Activated T-helper 1 cell treated with Interleukin-2 at 50 U/mL for 16 hours (primary cell): ENCODE results near the gene IFIT1B.
"Not testable (repeated sequence)": the region's sequence is repeated elsewhere in the genome, so short reads cannot be mapped to it uniquely, and the experiment has no call there.

ENCODE experiments used
- DNase-seq: peaks from one replicate; pipeline ENCODE4 v3.0.0-alpha.2; 2020; ENCODE audit warnings: low read depth

The IFIT1B gene

DNA sequence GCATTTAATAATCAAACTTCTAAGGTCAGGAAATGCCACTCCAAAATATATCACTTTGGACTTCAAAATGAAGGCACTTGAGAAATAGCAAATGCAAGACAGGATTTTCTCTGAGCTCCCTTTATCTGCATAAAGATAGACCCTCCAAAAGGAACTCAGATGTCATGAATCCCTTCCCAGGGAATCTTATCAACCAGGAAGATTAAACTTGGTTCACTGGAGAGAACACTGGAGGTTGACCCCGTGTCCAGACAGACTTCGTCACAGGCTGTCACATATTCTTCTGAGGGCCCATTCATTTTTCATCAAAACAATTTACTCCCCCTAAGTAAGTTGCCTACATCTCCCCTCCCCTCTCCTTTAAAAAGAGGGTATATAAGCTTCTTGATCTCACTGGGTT, 28.9 kb upstream of the IFIT1B start:
- no peak for DNase-seq

DNA sequence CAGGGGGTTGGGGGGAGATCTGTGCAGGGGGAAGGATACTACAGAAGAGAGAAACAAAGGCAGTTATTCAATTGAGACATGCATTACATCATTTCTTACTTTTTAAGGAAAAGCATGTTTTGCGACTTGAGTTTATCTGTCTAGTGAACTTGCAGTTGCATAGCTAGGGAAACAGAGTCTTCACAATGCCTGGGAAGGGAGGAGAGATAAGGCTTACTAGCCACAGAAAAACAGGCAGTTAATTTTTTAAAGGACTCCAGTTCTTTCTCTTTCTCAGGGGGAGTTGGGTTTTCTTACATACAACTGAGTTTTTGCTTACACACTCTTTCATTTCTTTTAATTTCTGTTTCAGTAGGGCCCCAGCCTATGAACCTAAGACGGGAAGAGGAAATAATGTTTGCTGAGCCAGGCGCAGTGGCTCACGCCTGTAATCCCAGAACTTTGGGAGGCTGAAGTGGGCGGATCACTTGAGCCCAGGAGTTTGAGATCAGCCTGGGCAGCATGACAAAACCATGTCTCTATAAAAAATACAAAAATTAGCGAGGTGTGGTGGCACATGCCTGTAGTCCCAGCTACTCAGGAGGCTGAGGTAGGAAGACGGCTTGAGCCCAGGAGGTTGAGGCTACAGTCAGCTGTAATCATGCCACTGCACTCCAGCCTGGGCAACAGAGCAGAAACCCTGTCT, 27.1 kb upstream of the IFIT1B start:
- DNase-seq, result not testable (repeated sequence)

DNA sequence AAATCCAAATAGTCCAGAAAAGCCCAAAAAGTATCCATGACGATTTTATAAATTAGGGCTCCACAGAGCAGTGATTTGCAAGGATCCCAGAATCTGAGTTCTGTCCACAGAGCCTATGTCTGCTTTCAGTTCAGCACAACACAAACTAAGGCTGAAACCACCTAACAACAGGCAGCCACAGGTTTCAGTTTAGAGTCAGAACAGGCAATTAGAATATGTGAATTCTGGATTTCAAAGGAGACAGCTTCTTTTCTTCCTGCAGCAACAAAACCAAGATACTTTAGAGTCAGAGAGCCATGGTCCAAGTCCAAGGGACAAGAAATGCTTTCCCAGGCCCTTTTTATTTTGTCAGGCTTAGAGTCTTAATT, 26.5 kb upstream of the IFIT1B start:
- DNase-seq, result no peak

- DNase-seq, result no peak
Observed at GRCh38 chr10:89351780-89352597, 25.9 kb upstream of the IFIT1B start.

GRCh38 chr10:89352802-89353201, 25.1 kb upstream of the IFIT1B start:
- DNase-seq, result no peak

- no peak for DNase-seq
Observed at GRCh38 chr10:89355394-89355931, 22.4 kb upstream of the IFIT1B start.

DNA sequence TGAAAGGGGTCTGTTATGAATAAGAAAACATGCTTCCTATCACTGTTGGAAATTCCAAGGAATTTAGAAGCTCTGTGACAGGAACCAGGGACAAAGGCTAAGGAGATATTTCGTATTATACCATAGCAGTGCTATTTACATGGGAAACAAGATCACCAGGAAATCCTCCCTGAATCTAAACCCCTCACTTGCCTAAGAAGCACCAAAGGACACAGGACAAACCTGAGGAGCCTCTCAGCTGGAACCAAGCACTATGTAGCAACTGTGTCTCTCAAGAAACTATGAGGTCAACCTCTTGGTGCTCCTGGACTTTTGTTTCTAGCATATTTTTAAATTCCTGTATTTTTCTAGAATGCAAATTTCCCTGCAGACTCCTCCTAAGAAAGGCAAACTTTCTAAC, 20.8 kb upstream of the IFIT1B start:
- no peak for DNase-seq

- DNase-seq, result no peak
Observed at GRCh38 chr10:89357975-89358374, 19.9 kb upstream of the IFIT1B start.

DNA sequence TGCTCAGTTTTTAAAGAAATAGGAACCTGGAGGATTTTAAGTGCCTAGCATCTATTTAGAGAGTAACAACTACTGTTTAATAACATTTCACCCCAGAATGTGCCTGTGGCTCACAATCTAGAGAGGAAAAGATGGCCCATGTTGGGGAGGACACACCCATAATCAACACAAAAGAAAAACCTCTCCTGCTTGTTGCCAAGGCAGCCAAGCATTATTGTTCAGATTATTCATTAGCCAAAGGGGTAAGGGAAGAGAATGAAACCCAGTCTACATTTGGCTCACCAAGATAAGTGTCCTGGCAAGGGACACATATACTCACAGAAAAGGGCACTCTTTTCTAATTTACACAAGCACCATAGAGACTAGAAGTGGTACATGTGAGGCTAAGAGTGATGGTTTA, 17.7 kb upstream of the IFIT1B start:
- no peak for DNase-seq

GRCh38 chr10:89362929-89363328, 14.9 kb upstream of the IFIT1B start:
- DNase-seq, result no peak

DNA sequence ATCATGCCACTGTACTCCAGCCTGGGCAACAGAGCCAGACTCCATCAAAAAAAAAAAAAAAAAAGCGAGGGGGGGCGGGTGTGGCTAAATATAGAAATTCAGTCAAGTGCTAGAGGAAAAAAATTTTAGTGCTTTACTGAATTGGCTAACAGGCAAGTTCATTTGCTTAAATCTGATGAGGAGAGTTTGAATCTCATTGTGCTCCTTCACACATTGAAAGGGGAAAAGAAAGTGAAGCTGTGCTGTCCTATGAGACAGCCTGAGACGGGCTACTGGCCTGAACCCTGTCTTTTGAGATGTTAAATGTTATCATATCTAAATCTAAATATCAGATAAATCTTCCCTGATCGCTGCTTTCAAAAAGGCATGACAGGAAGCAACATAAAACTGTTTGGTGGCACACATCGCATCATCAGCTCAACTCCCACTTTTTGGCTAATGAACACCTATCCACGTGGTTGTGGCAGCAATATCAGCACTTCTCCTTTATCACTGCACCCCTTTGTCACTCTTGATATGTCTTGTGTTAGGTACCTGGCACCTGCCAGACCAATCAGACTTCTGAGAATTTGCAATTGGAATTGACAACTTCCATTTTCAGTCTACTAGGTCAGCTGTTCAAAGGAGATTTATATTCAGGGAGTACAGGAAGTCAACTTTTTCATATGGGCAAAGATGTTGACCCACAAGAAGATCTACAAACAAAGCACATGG, 14.0 kb upstream of the IFIT1B start:
- DNase-seq, result no peak

DNA sequence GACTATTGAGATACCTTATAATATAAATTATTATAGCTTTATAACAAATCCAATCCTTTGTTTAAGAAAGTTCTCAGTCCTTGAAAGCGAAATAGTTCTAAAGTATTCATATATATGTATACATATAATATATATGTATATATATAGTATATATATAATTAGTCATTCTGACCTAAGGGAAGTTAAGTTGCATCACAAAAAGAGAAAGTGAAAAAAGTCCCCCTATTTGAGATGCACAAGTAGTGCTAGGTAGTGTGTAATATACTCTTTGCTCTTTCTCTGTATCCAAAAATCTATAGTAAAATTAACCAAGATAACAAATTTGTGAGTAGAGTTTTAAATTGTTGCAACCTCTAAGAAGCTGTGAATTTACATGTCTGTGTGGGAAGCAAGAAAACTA, 13.3 kb upstream of the IFIT1B start:
- no peak for DNase-seq

- DNase-seq, result no peak
Observed at GRCh38 chr10:89367529-89367928, 10.3 kb upstream of the IFIT1B start.

DNA sequence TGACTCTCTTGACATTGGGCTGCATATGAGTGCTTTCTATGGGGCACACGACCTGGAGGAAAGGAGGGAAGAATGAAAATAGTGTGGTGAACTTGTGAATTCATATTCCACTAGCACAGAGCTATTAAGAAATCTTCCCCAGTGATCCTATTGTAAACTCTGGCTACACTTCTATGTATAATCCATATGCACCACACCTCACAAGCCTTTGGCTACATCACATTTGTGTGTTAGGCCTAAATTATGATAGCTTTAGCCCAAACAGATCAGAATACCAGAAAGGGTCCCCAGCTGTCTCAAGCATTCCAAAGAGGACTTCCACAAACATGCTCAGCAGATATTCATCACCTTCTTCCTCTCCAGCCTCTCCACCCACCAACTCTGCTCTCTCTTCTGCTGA, 9.7 kb upstream of the IFIT1B start:
- DNase-seq, result no peak

DNA sequence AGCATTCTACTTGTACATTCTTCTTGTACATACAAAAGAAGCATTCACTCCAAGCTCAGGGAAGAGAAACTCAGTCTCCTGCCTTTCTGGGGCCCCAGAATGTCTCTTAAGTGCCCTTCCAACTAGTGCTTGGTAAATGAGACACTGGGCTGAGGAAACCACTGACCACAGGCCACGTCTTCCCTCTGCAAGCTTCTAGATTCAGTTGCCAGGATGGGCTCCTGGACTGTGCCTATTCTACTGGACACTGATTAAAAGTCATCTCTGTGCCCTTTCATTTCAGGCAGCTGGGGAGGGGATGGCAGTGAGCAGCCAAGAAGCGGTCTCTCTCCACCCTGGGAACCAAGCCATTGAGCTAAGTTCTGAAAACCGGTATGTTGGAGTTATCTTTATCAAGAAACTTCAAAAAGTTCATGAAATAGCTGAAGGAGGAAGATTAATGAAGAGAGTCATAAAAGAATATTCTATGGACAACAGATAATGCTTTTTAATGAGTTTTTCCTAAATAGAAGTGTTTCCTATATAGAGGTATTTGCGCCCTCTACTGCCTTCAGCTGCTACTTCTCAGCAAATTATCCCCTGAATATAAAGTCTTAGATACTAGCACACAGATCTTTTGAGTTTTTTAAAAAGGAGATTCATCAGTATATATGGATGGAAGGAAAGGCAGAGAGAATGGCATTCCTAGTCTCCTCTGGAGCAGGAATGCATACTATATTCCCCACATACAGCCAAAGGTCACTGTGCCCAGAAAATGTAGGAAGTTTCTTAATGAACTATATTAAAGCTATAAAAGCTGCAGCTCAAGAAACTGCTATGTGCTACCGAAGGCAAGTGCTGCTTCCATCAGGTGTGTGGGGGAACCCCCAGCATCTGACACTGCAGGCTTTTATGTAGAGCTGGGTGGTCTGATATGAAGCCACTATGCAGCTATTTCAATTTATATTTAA, 8.4 kb upstream of the IFIT1B start:
- DNase-seq, result no peak

- no peak for DNase-seq
Observed at GRCh38 chr10:89371079-89371478, 6.8 kb upstream of the IFIT1B start.

- DNase-seq, result no peak
Observed at GRCh38 chr10:89371987-89372386, 5.9 kb upstream of the IFIT1B start.

GRCh38 chr10:89373916-89374711, 3.7 kb upstream of the IFIT1B start:
- no peak for DNase-seq

GRCh38 chr10:89374713-89375141, 3.1 kb upstream of the IFIT1B start:
- DNase-seq, result no peak

DNA sequence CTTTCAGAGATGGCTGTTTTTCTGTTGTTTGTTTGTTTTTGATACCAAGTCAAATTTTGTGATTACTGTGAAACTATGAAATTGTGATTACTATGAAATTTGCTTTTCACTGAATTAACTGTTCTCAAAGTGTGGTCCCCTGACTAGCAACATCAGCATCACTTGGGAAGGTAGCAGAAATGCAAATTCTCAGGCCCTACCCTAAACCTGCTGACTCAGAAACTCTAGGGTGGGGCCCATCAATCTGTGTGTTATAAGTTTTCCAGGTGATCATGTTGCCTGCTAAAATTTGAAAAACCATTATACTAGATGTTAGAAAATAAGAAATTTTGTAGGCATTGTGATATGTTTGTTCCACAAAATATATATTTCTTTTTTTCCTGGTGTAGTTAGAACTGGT, 1.2 kb downstream of the IFIT1B start:
- no peak for DNase-seq

DNA sequence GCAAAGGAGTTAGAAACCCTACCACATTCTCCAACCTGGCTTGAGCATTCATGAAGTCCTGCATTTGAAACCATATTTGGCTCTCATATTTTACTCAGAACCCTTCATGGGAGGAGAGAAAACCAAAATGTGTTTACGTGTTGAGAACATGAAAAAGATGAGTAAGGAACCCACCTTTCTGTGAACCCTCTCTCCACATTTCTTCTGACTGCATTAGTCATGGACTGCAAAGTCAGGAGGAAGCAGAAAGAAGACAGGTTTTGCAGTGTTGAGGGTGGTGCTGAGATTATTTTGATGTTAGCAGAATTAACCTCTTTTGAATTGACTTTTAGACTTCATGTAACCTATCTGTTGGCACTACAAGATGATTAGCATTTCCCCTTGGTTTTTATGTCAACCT, 4.9 kb downstream of the IFIT1B start:
- DNase-seq, result no peak
